Astrocyte of the cerebellum (primary cell): ENCODE data around the gene FANCB.

ENCODE experiments used
- DNase-seq: peaks from one replicate; pipeline ENCODE4 v3.0.0-alpha.2; 2011; ENCODE audit warnings: low read depth
- H3K4me3 ChIP-seq: 2 replicates; pipeline ENCODE4 v1.5.1; 2011; ENCODE audit warnings: mild to moderate bottlenecking, low read depth, low read length, moderate library complexity
- CTCF ChIP-seq: IDR thresholded peaks from 2 replicates; pipeline ENCODE4 v1.5.1; 2012; ENCODE audit warnings: low read length, low read depth, moderate library complexity, mild to moderate bottlenecking; ENCODE audit errors: missing control alignments
- in situ Hi-C: cut with HindIII; loops from 2 replicates; pipeline ENCODE4 v1.10.0; 2017; ENCODE audit warnings: low sequenced_read_pairs

The FANCB gene

GRCh38 chrX:14872851-14873675, at the start of gene FANCB, which contains the start of gene MOSPD2:
FANCB (minus strand) TSS chrX:14873069; CDS start chrX:14865510, 7,559 bp downstream.
MOSPD2 (plus strand) TSS chrX:14873421; CDS start chrX:14873529, 108 bp downstream.
- in situ Hi-C loops = no loop called here
- peak; percentile 84 for DNase-seq
- peak within 1 kb of the TSS; percentile 65 for H3K4me3 ChIP-seq
- TF ChIP-seq CTCF = no peak

- TF ChIP-seq CTCF = no peak
- no peak overlapping the region for H3K4me3 ChIP-seq
- DNase-seq = peak; percentile 41
- in situ Hi-C loops = no loop called here
These were observed 49.6 kb upstream of the FANCB start for GRCh38 chrX:14922437-14922836.

GRCh38 chrX:14920196-14920595, 47.3 kb upstream of the FANCB start:
- no peak for TF ChIP-seq CTCF
- peak; percentile 51 for DNase-seq
- in situ Hi-C loops = no loop called here
- H3K4me3 ChIP-seq = no peak overlapping the region

- DNase-seq = no peak
- in situ Hi-C loops = no loop called here
- no peak overlapping the region for H3K4me3 ChIP-seq
- no peak for TF ChIP-seq CTCF
These were observed 46.5 kb upstream of the FANCB start for GRCh38 chrX:14919407-14919806.

- H3K4me3 ChIP-seq = no peak overlapping the region
- in situ Hi-C loops = no loop called here
- peak; percentile 72 for DNase-seq
- TF ChIP-seq CTCF = no peak
These were observed 43.3 kb upstream of the FANCB start for GRCh38 chrX:14916017-14916674.

GRCh38 chrX:14915596-14915995, 42.7 kb upstream of the FANCB start:
- no peak for TF ChIP-seq CTCF
- no peak overlapping the region for H3K4me3 ChIP-seq
- in situ Hi-C loops = no loop called here
- DNase-seq = no peak
